ENCODE results near the gene EN2.

Gene EN2

GRCh38 chr7:155465761-155466141, 7.8 kb downstream of the EN2 start:
- DNase-seq, result no peak

GRCh38 chr7:155466142-155466813, 8.3 kb downstream of the EN2 start:
- no peak for DNase-seq

- no peak for DNase-seq
Observed at GRCh38 chr7:155466814-155467733, 9.1 kb downstream of the EN2 start.

DNA sequence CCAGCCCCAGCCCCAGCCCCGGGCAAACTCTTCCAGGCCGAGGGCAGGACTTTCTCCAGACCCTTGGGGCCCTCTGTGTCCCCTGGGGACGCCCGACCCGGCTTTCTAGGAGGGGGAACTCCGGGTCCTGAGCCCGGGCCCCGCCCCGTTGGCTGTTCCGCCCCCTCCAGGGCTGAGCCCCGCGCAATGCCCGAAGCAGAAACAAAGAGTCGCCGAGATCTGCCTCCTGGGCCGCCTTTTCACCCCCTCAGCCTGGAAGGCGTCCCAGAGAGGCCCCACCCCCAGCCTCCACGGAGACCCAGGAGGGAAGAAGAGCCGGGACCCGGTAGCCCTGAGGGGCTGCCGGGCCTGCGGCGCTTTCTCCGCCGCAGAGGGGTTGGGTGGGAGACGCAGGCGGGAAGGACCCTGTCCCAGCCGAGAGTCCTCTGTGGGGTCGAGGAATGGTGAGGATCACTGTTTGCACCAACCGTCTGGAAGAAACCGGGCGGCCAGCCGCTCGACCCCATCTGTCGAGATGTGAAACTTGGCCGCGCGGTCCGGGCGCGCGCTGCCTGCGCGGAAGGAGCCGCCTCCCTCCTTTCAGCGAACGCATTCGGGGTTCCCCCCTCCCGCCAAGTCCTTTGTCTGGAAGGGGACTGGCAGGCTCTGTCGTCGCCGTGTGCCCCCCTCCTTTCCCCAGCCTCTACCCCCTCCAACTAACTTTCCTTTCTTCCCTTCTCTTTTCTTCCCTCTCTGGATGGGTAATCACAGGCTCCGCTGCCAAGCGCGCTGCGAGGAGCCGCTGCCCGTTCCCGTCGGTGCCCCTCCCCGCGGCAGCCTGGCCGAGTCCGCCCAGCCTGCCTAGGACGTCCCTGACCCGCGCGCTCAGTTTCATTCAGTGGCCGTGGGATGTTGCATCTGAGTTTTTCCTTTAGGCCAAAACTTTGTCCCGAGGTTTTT, 10.2 kb downstream of the EN2 start:
- no peak for DNase-seq

- no peak for DNase-seq
Observed at GRCh38 chr7:155468785-155469148, 10.8 kb downstream of the EN2 start.

DNA sequence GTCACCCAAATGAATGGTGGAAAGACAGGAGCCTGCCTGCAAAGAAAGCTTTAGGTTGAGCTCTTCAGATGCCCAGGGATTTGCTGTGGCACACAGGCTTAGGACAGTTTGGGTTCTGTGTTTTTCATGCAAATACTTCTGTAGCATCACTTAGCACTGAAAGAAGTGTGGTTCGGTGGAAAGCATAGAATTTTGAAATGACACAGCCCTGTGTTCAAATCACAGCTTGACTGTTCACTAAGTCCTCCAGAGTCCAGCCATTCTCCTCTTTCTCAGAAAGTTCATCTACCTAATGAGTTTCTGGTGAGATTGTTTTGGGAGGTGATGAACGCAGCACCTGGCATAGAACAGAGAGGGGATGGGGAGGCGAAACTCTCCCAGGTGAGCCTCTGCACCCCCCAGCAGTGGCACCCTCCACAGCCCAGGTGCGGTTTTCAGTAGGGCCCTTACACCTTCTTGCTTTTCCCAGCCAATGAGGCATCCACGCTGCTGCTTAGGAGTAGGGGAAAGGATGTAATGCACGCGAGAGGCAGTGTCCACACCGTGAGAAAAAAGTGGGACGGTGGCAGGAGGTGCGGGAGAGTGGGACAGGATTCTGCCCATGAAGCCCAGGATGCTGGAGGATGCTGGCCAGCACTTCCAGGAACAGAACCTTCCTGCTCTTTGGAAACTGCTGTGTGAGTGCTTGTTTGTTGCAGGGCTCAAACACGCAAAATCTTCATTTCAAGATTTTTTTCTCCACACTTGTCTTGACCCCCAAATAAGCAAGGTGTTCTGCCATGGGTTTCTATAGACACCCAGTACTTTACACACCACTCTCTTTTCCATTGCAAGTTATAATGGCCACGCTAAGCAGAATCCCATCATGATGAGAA, 11.6 kb downstream of the EN2 start:
- no peak for DNase-seq

- DNase-seq, result no peak
Observed at GRCh38 chr7:155470186-155470487, 12.2 kb downstream of the EN2 start.

- no peak for DNase-seq
Observed at GRCh38 chr7:155470686-155471638, 13.0 kb downstream of the EN2 start.

GRCh38 chr7:155471718-155472117, 13.8 kb downstream of the EN2 start:
- no peak for DNase-seq

GRCh38 chr7:155477476-155477875, 19.5 kb downstream of the EN2 start:
- DNase-seq, result no peak

DNA sequence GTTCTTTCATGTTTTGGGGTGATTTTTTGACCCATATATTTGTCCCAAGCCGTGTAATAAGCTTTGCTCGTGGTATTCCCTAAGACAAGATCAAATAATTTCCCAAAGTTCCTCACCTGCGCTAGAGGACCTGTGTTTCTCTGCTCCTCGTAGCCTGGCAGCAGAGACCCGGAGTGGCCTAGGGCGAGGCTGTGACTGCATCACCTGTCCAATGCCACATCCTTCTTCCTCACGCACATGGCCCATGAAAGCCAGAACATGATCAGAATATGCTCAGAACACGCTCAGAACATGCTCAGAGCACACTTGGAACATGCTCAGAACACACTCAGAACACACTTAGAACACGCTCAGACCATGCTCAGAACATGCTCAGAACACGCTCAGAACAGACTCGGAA, 23.8 kb downstream of the EN2 start:
- no peak for DNase-seq

DNA sequence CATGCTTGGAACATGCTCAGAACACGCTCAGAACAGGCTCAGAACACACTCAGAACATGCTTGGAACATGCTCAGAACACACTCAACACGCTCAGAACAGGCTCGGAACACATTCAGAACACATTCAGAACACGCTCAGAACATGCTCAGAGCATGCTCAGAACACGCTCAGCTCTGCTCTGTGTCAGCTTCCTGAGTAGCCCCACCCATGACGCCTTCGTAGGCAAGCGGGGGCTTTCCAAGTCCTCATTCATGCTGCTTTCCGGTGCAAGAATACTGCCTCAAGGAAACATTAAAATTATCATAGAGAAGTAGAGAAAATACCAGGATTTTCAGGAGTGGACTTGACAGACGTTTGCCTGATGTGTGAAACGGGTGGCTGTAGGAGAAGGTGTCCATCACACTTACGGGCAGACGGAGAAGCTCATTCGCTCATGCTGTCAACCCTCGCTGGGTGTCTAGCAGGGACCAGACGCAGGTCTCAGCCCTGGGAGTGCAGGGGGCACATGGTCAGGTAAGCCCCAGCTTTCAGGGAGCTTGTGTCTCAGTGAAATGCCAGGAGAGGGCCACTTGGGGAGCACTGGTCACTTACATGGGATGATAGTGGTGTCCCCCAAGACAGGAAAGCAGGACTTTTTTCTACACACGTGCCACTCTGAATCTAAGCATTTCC, 24.7 kb downstream of the EN2 start:
- no peak for DNase-seq

DNA sequence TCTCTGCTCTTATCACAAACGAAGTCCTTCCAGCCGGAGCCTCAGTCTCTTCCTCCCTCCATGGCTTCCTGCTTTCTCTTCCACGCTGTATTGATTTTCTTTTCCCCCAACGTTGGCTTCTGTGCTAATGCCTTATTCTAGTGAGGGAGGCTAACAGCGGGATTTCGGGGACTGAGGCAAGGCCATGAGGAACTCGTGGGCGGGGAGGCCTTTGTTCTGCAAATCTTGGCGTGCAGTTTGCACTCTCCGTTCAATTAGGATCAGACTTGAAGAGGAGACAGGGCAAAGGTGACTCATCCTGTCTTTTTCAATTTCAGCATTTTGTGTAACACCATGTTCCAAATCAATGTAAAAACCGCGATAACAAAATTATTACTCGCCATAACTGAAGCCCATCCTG, 25.3 kb downstream of the EN2 start:
- DNase-seq, result no peak

GRCh38 chr7:155483868-155484325, 26.0 kb downstream of the EN2 start:
- DNase-seq, result no peak

DNA sequence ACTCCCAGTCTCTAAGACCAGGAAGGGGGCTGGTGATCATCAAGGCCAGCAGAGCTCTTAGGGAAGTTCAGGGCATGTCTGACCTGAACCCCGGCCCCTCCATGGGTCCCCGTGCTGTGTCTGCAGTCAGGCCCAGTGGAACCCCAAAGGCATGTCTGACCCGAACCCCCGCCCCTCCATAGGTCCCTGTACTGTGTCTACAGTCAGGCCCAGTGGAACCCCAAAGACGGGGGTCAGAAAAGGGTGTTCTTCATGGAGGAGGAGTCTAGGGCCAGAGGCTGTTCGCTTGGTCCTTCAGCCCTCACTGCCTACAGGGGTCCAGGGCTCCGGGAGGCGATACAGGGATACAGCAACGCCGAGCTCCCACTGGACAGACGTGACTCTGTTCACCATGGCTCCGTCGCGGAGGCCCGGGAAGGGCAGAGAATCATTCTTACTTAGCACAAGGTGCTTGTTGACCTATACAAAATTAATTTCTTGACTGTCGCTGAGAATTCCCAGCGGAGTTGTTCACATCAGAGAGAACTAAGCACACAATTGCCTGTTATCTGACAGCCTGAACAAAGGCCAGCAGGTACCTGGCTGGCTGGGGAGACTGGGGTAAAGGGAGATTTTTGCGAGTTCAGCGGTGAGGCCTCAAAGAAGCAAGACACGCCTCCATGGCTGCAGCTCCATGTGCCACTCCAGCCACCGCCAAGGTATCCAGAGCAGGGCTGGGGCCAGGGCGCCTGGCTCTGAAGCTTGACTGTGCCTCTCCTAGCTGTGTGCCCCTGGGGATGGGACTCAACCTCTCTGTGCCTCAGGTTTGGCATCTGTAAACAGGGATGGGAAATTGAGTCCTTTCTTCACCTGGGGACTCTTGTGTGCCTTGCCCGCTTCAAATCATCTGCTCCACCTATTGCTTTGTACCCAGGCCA, 26.8 kb downstream of the EN2 start:
- no peak for DNase-seq

DNA sequence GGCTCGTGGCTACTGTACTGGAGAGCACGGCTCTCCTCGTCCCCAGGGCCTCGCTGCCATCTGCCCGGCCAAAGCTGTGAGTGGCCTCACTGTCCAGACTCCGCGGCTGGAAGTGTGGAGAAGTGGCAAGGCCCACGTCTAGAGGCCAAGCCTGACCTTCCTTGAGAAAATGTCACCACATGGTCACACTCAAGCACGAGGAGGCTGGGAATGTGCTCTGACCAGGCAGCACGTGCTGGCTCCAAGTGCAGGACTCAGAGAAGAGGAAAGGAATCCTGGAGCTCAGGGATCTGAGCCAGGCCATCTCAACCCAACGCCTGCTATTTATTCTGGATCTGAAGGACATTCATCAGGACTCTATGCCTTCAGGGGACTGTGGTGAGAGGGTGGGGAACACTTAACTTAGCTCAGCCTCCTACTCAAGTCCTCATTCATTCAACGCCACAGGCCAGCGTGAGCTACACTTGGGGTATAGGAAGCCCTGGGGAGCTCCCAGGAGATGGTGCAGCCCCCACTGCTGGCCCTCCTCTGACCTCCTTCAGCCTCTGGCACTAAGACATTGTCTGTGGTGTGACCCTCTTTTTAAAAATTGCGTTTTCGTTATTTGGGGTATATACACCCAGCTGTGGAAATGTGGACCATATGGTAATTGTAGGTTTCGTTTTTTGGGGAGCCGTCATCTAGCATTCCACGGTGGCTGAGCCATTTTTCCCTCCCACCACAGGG, 29.0 kb downstream of the EN2 start:
- no peak for DNase-seq

DNA sequence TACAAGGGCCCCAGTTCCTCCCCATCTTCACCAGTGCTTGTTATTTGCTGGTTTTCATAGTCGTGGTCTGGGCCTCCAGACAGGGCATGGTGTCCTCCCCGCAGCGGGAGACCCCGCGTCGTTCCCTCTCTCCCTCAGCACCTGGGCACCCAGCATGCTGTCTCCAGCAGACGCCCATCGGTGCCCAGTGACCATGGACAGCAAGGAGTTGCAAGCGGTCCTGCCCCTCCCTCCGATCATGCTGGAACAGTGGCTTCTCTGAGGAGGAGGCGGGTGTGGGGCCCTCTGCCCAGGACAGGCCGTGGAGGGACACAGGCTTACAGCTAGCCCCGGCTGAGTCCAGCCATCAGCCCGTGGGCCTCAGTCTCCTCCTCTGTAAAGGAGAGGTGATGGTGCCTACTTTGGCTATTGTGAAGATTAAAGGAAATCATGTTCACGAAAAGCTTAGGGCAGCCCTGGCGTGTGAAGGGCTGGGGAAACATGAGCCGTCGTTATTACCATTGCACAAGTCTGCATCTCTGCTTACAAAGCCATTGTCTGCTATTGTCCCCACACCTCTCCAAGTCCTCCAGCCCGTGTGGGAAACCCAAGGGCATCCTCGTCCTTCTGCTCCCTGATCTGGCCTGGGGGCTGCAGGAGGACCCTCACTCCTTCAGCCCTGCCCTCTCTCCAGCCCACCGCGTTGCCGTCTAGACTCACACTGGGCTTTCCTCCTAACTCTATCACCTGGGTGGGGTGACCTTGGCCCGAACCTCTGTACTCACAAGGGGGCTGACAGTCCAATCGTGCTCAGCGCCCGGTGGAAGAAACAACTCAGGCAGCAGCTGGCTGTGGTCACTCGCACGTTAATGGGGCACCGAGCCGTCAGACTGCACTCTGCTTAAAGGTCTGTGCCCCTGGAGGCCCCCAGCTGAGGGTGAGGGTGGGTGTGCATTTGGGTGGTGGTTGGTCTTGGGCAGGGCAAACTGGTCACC, 29.9 kb downstream of the EN2 start:
- DNase-seq, result no peak

Data from NCI-H146 (cell line).